VCaP (cell line): Measurements from ENCODE around the gene RHOV.
A peak's percentile ranks its signal among the peaks of the same experiment; 100 is the strongest.

ENCODE experiments used
- H3K27ac ChIP-seq: fragments of 450-650 bp; 2 replicates; pipeline ENCODE4 v1.5.1; 2017
- TF ChIP-seq, protein P1 (sequence below): fragments of 450-650 bp; conservative IDR thresholded peaks from 2 replicates; pipeline ENCODE4 v1.5.1; 2017; ENCODE audit warnings: mild to moderate bottlenecking, moderate library complexity

The RHOV gene

DNA sequence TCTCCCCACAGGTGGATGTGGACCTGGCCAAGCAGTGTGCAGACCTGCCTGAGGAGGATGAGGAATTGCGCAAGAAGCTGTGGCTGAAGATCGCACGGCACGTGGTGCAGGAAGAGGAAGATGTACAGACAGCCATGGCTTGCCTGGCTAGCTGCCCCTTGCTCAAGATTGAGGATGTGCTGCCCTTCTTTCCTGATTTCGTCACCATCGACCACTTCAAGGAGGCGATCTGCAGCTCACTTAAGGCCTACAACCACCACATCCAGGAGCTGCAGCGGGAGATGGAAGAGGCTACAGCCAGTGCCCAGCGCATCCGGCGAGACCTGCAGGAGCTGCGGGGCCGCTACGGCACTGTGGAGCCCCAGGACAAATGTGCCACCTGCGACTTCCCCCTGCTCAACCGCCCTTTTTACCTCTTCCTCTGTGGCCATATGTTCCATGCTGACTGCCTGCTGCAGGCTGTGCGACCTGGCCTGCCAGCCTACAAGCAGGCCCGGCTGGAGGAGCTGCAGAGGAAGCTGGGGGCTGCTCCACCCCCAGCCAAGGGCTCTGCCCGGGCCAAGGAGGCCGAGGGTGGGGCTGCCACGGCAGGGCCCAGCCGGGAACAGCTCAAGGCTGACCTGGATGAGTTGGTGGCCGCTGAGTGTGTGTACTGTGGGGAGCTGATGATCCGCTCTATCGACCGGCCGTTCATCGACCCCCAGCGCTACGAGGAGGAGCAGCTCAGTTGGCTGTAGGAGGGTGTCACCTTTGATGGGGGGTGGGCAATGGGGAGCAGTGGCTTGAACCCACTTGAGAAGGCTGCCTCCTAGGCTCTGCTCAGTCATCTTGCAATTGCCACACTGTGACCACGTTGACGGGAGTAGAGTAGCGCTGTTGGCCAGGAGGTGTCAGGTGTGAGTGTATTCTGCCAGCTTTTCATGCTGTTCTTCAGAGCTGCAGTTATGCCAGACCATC is 28.8 kb upstream of the RHOV start:
- TF ChIP-seq, protein P1, sequence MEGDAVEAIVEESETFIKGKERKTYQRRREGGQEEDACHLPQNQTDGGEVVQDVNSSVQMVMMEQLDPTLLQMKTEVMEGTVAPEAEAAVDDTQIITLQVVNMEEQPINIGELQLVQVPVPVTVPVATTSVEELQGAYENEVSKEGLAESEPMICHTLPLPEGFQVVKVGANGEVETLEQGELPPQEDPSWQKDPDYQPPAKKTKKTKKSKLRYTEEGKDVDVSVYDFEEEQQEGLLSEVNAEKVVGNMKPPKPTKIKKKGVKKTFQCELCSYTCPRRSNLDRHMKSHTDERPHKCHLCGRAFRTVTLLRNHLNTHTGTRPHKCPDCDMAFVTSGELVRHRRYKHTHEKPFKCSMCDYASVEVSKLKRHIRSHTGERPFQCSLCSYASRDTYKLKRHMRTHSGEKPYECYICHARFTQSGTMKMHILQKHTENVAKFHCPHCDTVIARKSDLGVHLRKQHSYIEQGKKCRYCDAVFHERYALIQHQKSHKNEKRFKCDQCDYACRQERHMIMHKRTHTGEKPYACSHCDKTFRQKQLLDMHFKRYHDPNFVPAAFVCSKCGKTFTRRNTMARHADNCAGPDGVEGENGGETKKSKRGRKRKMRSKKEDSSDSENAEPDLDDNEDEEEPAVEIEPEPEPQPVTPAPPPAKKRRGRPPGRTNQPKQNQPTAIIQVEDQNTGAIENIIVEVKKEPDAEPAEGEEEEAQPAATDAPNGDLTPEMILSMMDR = no peak

DNA sequence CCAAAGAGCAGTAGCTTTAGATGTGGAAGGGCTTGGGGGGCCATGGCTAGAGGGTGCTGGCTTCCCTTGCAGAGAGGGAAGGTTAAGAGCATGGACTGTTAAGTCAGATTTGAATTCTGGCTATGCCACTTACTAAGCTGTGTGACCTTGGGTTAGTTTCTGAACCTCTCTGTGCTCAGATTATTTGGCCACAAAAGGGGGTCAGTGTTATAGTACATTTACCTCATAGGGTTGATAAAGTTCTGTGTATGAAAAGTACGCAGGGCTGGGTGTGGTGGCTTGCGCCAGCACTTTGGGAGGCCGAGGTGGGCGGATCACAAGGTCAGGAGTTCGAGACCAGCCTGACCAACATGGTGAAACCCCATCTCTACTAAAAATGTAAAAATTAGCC is 27.0 kb upstream of the RHOV start:
- H3K27ac ChIP-seq = no peak overlapping the region
- TF ChIP-seq, protein P1 = no peak

More for the DNA sequence above, 28.8 kb upstream of the RHOV start:
- H3K27ac ChIP-seq = no peak overlapping the region; the same call in 1 of the 2 replicates

DNA sequence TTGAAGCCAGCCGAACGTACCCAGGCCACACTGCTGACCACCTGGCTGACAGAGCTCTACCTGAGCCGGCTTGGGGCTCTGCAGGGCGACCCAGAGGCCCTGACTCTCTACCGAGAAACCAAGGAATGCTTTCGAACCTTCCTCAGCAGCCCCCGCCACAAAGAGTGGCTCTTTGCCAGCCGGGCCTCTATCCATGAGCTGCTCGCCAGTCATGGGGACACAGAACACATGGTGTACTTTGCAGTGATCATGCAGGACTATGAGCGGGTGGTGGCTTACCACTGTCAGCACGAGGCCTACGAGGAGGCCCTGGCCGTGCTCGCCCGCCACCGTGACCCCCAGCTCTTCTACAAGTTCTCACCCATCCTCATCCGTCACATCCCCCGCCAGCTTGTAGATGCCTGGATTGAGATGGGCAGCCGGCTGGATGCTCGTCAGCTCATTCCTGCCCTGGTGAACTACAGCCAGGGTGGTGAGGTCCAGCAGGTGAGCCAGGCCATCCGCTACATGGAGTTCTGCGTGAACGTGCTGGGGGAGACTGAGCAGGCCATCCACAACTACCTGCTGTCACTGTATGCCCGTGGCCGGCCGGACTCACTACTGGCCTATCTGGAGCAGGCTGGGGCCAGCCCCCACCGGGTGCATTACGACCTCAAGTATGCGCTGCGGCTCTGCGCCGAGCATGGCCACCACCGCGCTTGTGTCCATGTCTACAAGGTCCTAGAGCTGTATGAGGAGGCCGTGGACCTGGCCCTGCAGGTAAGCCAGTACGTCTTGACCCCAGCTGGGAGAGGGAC is 26.4 kb upstream of the RHOV start:
- no peak overlapping the region for H3K27ac ChIP-seq
- TF ChIP-seq, protein P1 = no peak

DNA sequence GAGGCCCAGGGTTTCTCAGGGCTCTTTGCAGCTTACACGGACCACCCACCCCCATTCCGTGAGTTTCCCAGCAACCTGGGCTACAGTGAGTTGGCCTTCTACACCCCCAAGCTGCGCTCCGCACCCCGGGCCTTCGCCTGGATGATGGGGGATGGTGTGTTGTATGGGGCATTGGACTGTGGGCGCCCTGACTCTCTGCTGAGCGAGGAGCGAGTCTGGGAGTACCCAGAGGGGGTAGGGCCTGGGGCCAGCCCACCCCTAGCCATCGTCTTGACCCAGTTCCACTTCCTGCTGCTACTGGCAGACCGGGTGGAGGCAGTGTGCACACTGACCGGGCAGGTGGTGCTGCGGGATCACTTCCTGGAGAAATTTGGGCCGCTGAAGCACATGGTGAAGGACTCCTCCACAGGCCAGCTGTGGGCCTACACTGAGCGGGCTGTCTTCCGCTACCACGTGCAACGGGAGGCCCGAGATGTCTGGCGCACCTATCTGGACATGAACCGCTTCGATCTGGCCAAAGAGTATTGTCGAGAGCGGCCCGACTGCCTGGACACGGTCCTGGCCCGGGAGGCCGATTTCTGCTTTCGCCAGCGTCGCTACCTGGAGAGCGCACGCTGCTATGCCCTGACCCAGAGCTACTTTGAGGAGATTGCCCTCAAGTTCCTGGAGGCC is 25.6 kb upstream of the RHOV start:
- TF ChIP-seq, protein P1 = no peak
- no peak overlapping the region for H3K27ac ChIP-seq

DNA sequence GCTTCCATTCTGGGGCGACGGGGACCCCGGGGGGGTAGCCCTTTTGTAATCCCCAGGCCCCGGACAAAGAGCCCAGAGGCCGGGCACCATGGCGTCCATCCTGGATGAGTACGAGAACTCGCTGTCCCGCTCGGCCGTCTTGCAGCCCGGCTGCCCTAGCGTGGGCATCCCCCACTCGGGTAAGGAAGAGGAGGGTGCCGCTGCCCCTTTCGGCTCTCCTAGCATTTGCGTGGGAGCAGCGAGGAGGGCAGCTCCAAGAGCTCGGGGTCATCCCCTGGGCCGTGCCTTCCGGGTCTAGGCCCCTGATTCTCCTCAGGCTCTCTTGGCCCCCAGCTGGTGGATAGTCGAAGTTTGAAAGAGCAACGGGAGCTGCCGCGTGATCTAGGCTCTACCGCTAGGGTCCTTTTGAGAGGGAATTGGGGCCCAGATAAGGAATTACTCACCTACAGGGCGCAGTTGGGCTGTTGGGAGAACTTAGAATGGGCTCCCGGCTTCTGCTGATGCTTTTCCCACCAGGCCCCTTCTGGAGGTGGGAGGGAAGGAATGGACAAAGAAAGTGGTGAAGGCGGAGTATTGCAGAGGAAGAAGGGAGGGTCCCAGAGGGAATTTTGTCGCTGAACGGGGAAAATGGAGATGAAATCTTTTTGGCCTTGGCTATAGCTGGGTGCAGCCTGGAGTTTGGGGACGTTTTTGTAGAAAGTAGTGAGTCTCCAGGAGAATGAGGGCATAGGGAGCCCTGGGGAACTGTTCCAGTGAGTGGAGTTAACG is 20.8 kb upstream of the RHOV start:
- H3K27ac ChIP-seq = peak overlapping the region; percentile 85
- TF ChIP-seq, protein P1 = peak; percentile 43

DNA sequence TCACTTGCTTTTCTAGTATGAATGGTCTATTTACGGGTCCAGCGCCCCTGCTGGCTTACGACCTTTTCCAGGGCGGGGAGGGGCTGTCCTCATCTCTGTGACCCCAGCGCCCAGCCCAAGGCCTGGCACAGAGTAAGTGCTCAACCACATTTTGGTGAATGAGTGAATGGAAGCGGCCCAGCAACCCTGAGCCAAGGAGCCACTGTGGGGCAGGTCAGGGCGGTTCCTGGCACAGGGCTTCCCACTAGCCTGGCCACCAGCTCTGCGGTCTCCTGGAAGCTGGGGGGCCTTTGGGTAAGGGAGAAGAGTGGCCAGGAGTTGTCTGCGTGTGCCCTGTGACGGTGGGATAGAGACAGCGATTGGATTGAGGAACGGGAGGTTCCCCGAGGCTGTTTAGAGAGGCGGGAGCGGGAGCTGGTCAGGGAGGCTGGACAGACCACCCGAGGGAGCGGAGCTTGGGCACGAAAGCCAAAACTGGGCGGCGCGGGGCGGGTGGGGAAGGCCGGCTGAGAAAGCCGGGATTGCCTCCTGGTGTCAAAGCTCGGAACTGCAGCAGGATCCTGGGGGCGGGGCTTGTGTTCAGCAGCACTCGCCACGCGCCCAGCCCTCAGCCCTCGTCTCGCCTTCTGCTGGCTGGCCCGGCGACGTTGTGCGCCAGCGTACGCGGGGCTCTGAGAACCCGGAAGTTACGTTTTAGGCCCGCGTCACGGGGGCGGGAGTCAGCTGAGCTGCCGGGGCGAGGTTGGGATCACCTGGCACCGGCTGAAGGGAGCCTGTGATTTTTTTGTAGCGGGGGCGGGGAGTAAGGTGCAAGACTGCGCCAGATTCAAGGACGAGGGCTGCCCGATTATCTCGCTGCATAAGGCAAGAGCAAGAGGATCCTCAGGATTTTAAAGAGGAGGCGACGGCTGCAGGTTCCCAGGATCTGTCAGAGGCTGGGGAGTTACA is 20.0 kb upstream of the RHOV start, which contains the start of gene VPS18:
VPS18 (plus strand) TSS at position 718 of the 948 bp plus-strand sequence. CDS start 319 bp downstream, outside the sequence.
- H3K27ac ChIP-seq = peak within 1 kb of the TSS; percentile 85
- TF ChIP-seq, protein P1 = peak; percentile 88
